A375 (cell line): ENCODE measurements around the gene CDH15. TPM values are rescaled to one million over a fixed set of nuclear protein-coding genes. Genes with fewer than 3 reads are reported as not detected.

ENCODE experiments used
- total RNA-seq: library from RNA; depleted of rRNA; stranded (reverse); fragments of >200 nt; shearing (Covaris generic); gene quantifications from 2 replicates; pipeline ENCODE4 v1.2.3, GENCODE V29; 2014; rRNA removed

The CDH15 gene, protein sequence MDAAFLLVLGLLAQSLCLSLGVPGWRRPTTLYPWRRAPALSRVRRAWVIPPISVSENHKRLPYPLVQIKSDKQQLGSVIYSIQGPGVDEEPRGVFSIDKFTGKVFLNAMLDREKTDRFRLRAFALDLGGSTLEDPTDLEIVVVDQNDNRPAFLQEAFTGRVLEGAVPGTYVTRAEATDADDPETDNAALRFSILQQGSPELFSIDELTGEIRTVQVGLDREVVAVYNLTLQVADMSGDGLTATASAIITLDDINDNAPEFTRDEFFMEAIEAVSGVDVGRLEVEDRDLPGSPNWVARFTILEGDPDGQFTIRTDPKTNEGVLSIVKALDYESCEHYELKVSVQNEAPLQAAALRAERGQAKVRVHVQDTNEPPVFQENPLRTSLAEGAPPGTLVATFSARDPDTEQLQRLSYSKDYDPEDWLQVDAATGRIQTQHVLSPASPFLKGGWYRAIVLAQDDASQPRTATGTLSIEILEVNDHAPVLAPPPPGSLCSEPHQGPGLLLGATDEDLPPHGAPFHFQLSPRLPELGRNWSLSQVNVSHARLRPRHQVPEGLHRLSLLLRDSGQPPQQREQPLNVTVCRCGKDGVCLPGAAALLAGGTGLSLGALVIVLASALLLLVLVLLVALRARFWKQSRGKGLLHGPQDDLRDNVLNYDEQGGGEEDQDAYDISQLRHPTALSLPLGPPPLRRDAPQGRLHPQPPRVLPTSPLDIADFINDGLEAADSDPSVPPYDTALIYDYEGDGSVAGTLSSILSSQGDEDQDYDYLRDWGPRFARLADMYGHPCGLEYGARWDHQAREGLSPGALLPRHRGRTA
- 0.08 TPM in 1 of 2 replicates, not detected in the other for total RNA-seq

DNA sequence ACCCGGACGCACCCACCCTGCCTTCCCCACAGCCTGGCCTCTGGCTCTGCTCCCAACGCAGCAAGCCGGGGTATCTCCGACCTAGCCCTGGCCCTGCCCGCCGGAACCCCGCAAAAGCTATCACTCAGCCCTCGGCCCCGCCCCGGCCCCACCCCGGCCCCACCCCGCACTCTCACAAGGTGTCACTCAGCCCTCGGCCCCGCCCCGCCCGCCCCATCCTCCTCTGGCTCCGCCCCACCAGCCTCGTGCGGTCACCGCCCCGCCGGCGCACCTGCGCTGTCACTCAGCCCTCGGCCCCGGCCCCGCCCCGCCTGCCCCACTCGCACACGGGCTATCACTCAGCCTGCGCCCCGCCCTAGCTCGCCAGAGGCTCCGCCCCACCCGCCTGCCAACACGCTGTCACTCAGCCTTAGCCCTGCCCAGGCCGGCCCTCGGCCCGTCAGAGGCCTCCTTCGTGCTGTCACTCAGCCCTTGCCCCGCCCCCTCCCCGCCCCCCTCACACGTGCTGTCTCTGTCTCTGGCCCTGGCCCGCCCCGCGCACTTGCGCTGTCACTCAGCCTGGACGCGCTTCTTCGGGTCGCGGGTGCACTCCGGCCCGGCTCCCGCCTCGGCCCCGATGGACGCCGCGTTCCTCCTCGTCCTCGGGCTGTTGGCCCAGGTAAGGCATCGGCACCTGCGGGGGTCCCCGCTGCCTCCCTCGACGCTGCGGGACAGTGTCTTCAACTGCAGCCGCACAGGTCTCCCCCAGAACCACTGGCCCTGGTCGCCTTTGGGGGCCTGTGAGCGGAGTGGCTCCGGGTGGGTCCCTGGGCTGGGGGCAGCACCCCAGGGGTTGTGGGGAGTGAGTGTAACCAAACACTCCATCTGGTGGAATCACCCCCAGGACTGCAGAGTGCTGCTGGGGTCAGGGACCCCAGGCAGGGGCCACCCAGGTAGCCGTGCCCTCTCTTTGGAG is at the start of gene CDH15:
Gene CDH15, plus strand, starts transcription at position 533 of the 955 bp plus-strand sequence. Its CDS starts 84 bp downstream, at position 617.

DNA sequence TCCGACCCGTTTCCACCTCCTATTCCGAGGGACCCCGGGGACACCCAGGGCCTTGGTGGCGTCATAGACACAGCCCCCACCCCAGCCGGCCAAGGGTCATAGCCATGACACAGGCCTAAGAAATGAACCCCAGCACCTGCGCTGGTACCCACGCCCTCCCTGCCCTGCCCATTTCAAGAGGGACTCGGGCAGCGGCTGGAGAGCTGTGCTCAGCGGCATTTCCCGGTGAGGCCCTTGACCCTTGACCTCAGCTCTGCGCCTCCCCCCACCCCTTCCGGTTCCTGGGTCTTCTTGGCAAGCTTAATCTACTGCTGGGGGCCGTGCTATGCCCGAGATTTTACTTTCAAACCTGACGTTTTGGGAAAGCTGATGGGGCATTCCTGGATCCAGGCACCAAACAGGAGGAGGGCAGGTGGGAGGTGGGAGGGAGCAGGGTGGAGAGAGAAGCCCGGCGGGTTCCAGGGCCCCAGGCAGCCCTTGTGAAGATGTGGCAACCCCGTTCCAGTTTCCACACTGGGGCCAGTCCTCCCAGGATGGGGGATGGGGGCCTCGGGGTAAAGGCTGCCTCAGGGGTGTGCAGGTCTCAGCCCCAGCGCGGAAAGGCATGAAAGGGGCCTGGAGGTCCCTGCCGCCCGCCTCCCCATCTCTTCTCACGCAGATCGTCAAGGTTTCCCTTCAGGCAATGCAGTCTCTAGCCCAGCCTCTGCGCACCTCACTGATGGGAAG is 28.7 kb downstream of the CDH15 start, which contains the start of gene SLC22A31:
Gene SLC22A31, minus strand, starts transcription at position 414 of the 726 bp plus-strand sequence. Its CDS starts 36 bp downstream, at position 378.

DNA sequence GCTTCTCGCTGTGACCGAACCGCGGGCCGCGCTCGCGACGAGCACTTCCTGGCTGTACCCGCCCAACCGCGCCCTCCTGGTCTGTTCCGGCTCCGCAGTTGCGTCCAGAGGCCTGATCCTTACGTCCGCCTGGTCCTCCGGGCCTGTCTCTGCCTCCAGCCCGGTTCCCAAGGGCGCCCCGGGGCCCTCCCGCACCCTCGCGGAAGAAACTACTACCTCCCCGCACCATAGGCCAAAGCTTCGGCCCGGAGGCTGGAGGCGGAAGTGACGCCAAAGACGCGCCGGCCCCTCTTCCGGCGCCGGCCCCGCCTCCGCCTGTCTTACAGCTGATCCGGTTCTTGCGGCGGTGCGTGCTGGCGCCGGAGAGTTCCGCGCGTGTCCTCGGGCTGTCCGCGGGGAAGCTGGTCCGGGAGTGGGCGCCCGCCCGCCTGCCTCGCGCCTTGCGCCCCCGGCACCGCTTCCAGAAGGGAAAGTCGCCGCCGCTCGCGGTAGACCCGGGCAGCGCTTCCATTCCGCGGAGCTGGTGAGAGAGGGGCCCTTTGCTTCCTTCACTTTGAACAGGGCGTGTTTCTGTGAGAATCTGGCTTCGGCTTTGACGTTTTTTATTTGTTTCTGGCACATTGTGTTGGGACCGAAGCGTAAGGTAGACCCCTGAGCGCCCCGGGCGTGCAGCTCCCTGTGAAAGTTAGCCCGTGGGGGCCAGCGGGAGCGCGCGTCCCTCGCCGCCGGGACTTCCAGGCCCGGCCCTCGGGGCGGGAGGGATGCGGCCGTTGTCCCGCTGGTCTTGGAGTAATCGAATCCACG is 46.0 kb downstream of the CDH15 start, which contains the start of gene ZNF778:
Gene ZNF778, plus strand, starts transcription at position 316 of the 804 bp plus-strand sequence. CDS start 3,425 bp downstream, outside the sequence.

Other genes starting within 250 kb of the CDH15 start
- not detected in 2 replicates for gene CBFA2T3, start 194.5 kb upstream of the CDH15 start, total RNA-seq
- gene ACSF3, start 77.9 kb upstream of the CDH15 start, total RNA-seq = 35.7 and 43.8 TPM in 2 replicates
- not detected in 2 replicates for gene SLC22A31, start 28.8 kb downstream of the CDH15 start, total RNA-seq
- 29.6 and 37.0 TPM in 2 replicates for gene ZNF778, start 46.0 kb downstream of the CDH15 start, total RNA-seq